Smooth muscle cell of the coronary artery (primary cell): ENCODE measurements around the gene ANGPT4. TPM values are rescaled to one million over a fixed set of nuclear protein-coding genes. Genes with fewer than 3 reads are reported as not detected.

Source experiments
- total RNA-seq: library from RNA; depleted of rRNA; stranded (reverse); fragments of >200 nt; gene quantifications from 2 replicates; pipeline ENCODE4 v1.2.3, GENCODE V29; 2014; ENCODE audit warnings: low replicate concordance

The ANGPT4 gene, protein sequence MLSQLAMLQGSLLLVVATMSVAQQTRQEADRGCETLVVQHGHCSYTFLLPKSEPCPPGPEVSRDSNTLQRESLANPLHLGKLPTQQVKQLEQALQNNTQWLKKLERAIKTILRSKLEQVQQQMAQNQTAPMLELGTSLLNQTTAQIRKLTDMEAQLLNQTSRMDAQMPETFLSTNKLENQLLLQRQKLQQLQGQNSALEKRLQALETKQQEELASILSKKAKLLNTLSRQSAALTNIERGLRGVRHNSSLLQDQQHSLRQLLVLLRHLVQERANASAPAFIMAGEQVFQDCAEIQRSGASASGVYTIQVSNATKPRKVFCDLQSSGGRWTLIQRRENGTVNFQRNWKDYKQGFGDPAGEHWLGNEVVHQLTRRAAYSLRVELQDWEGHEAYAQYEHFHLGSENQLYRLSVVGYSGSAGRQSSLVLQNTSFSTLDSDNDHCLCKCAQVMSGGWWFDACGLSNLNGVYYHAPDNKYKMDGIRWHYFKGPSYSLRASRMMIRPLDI
- total RNA-seq: not detected in 2 replicates

DNA sequence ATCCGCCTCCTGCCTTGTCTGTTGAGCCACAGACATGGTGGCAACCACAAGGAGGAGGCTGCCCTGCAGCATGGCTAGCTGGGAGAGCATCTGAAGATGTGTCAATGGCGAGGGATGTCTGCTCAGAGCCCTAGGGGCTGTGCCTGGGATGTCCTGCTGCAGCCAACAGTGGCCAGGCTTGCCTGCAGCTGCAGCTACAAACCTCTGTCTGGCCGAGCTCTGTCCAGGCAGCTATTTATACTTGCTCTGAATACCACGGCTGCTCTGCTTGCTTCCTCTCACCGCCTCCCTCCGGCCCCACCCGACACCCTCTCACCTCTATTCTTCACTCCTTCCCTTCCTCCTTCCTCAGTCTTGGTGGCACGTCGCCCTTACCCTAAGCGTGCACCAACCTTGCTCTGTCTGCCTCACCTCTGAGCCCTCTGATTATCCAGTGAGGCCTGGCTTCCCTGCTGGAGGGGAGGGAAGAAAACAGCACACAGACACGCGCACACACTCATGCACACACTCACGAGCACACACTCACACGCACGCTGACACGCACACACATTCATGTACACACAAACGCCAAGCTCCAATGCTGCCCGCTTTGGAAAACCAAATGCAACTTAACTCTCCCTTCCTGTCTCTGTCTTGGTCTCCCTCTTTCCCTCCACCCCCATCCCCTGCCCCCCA, at the start of gene ANGPT4:
TSS of gene ANGPT4 (minus strand) at position 210 of the 675 bp plus-strand sequence. CDS start at position 90, 120 bp downstream.

DNA sequence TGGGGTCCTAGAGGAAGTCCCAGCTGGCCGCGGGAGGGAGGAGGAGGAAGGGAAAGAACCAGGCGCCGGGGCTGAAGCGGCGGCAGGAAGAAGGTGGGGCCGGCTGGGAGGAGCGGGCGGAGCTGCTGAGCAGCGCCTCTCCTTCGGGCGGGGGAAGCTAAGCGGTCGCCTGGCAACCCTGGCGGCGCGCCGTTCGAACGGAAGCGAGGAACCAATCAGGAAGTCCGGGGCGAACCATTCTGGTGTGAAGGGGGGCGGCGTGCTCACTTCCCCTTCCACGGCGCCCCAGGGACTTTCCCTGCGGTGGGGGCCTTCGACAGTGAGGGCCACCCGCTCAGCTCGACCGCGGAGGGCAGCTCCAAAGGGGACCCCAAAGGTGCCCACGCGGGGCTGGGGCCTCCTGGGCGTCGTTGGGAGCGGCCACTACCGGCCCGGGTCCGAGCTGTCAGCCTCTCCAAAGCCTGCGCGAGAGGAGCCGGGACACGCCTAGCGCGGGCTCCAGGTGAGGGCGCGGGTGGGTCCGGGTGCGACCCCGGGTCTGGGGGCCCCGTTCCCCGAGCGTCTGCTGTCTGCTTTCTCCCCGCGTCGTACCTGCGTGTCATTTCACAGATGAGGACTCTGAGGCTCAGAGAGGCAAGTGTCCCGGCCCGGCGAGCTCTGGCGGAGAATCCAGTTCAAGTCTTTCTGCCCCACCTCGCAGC, 82.5 kb downstream of the ANGPT4 start, which contains the start of gene FAM110A:
TSS of gene FAM110A (plus strand) at position 266 of the 701 bp plus-strand sequence. CDS start 11,090 bp downstream, outside the sequence.

Other genes with a start within 250 kb of the ANGPT4 start
- gene SCRT2, start 240.5 kb downstream of the ANGPT4 start, total RNA-seq: not detected in 2 replicates
- not detected in 2 replicates for gene SLC52A3, start 147.8 kb downstream of the ANGPT4 start, total RNA-seq
- gene FAM110A, start 82.6 kb downstream of the ANGPT4 start, total RNA-seq: 0.47 and 1.4 TPM in 2 replicates
- not detected in 2 replicates for gene RSPO4, start 86.0 kb upstream of the ANGPT4 start, total RNA-seq
- gene PSMF1, start 202.3 kb upstream of the ANGPT4 start, total RNA-seq: 17.4 and 20.2 TPM in 2 replicates